ENCODE data around the gene C4BPB.
A peak's percentile ranks its signal among the peaks of the same experiment; 100 is the strongest.
"Not testable (repeated sequence)": the region's sequence is repeated elsewhere in the genome, so short reads cannot be mapped to it uniquely, and the experiment has no call there.

C4BPB gene, protein sequence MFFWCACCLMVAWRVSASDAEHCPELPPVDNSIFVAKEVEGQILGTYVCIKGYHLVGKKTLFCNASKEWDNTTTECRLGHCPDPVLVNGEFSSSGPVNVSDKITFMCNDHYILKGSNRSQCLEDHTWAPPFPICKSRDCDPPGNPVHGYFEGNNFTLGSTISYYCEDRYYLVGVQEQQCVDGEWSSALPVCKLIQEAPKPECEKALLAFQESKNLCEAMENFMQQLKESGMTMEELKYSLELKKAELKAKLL

DNA sequence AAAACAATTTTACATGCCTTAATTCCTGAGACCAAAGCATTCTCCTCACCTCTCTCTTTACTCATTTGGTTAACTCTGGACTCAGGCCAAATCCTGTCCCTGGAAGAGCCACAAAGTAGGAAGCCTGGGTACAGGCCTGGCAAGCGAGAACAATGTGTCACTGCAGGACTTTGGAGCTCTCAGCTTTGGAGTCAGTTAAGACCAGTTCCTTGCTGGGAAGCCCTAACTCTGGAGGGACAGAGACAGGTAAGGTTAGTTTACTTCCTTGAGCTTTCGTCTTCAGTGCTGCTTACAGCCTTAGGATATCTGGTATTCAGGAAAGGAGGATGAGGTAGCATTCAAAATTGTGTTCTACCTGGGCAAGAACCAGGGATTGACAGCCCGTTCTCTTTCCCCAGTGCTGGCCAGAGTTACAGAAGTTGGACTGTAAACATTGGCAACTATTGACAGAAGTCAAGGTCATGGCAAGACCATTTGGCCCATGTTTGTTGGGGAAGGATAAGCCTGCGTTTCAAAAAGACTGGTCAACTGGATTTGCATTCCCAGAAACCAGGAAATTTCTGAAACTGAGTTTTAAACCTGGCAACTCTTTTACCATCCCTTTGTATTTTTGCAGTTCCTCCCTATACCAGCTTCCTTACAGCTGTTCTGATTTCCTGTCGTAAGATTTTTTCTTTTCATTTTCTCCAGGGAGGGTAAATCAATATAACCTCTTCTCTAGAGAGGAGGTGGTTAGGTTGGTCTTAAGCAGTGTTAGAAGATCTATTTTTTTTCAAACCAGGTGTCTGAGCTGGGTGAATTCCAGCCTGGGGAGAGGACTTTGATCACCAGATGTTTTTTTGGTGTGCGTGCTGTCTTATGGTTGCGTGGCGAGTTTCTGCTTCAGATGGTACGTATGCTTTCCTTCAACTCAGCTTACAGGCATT is at the start of gene C4BPB:
C4BPB (plus strand) TSS at position 160 of the 926 bp plus-strand sequence; CDS start at position 832, 672 bp downstream.
- no peak for DNase-seq (ENCODE audit: low spot score)

DNA sequence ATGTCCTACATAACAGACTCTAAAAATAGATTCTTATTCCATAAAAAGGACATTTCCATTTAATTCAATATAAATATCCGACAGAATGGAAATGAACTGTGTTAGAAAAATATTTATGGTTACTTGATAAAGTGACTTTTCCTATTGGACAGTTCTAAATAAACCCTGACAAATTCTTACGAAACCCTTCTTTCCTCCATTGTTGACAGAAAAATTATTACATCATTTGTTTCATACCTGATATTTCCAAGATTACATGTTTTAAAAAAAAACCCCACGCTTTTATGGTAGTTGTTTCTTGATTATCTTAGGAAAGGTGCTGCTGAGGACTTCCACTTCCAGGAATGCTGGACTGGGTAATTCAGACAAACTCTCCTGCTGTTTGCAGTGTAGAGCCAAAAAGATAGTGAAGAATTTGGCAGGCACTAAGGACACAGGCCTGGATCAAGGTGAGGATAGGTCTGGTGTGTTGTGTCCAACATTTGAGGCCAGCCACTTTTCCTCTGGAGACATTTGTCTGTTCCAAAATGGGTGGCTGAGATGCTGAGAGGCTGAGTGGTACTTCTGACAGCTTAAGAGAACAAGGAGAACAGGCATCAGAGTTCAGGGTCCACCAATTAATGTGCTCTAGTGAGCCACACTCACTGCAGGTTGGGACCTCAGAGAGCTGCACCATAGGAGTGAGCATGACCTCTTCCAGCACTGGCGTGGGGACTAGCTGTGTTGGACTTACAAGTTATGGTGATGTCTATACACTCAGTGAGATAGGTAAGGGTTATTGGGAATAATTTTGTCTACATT is 49.1 kb upstream of the C4BPB start:
- DNase-seq (ENCODE audit: low spot score) = no peak

DNA sequence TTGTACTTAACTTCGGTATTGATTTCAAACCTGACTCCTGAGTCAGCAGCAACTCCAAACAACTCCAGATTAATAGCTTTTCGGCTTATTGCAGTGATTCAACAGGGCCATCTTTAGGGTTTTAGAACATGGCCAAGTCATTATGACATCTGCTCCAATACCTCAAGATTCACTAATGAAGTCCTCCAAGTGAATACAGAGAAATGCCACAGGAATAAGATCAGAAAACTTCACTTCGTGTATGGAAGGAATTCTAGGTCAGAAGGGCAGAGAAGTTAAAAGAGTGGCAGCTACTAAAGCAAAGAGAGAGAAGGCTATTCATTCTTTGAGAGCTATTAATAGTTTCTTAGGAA is 48.5 kb upstream of the C4BPB start:
- DNase-seq (ENCODE audit: low spot score) = no peak

DNA sequence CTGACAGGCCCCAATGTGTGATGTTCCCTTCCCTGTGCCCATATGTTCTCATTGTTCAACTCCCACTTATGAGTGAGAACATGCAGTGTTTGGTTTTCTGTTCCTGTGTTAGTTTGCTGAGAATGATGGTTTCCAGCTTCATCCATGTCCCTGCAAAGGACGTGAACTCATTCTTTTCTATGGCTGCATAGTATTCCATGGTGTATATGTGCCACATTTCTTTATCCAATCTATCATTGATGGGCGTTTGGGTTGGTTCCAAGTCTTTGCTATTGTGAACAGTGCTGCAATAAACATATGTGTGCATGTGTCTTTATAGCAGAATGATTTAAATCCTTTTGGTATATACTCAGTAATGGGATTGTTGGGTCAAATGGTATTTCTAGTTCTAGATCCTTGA is 47.3 kb upstream of the C4BPB start:
- not testable (repeated sequence) for DNase-seq (ENCODE audit: low spot score)

DNA sequence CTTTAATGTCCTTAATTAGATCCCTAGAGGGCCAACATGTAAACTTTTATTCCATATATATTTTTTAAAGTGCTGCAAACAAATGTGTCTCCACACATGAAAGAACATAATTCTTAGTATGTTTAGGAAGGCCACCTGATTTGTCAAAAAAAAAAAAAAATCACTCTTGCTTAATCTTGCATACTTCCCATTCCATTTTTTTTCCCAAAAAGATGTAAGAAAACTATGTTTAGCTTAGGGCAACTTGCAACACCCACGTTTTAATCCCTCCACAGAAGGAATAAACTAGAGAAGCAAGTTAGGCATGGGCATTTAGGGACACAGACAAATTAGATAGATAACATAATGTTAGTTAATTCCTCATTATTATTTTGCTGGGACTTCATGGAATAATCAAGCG is 43.2 kb upstream of the C4BPB start:
- DNase-seq (ENCODE audit: low spot score) = no peak

DNA sequence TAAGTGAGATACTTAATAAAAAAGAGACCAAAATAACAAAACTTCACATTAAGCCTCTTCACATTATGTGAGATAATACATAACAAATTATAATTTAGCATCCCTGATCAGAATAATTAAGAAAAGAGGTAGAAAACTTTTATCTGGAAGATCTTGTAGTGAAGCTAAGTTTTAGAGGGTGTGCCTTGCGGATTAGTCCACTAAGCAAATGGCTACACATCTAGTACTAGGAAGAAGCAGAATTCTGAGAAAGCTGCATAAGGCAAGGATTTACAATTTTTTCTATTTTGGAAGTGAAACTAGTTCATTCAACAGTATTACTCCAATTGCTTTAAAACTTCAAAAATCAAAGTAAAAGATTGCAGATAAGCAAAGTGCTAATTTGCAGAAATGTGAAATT is 41.2 kb upstream of the C4BPB start:
- no peak for DNase-seq (ENCODE audit: low spot score)

DNA sequence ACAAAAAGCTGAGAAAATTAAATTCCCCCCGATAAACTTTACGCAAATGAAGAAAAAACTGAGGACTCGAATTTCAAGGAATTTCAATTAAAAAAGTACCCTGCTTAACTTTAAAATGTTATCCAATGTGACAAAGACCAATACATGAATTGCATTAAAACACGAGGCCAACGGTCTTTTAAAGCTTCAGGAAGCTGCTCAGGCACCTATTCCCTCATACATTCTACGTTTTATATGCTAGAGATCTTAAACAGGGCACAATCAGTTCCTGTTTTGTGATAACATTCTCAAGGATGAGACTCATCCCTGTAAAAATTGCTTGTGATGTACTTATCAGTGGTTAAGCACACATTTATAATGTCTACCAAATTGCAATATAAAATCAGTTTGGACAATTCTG is 40.6 kb upstream of the C4BPB start:
- no peak for DNase-seq (ENCODE audit: low spot score)

DNA sequence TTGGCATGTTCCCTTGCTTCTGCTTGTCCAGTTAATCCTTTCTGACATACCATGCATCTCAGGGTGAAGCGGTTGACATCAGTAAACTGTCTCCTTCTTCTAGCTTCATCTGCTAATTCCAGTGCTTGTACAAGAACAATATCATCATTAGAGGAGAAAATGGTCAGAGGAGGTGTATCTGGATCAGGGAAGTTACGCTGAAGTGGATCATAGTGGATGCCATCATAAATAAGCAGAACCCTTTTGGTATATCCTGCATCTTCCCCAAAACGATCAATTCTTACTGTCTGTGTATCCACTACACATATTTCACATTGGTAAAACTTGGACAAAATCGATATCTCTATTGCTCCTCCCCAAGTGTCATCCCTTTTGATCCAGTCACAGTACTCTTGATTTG is 39.6 kb upstream of the C4BPB start:
- DNase-seq (ENCODE audit: low spot score) = no peak

DNA sequence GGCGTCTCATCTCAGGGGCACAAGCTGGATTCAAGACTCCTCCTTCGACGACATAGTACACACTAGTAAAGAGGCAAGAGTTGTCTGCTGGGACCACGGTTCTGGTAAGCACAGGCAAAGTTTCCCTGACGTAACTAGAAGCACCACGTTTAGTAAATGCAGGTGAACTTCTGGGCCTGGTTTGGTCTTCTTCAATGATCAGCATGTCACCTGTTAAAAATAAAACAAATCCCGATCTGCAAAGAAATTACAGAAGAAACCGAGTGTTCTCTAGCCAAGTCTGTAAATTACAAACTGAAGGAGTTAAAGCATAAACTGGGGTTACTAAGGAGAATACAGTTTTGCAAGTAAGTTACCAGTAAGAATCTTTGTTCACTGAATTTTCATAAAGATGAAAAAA is 39.1 kb upstream of the C4BPB start:
- DNase-seq (ENCODE audit: low spot score) = no peak

DNA sequence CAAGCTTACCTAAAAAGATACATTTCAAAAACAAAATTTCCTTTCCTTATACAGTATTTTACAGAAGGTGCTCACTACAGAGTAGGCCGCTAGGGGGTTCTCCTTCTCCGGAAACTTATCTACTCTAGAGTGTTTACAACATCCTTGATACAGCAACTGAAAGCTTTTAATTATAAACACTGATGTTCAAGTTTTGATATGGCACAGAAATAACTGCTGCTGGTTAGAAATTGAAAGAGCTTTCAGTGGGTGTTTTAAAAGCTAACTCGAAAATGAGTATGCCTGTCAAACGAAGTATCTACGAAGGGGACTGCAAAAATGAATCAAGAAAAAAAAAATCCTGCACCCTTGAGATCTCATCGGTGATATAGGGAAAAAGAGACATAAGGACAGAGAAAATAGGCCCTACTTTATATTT is 38.7 kb upstream of the C4BPB start:
- DNase-seq (ENCODE audit: low spot score) = peak; percentile 61

DNA sequence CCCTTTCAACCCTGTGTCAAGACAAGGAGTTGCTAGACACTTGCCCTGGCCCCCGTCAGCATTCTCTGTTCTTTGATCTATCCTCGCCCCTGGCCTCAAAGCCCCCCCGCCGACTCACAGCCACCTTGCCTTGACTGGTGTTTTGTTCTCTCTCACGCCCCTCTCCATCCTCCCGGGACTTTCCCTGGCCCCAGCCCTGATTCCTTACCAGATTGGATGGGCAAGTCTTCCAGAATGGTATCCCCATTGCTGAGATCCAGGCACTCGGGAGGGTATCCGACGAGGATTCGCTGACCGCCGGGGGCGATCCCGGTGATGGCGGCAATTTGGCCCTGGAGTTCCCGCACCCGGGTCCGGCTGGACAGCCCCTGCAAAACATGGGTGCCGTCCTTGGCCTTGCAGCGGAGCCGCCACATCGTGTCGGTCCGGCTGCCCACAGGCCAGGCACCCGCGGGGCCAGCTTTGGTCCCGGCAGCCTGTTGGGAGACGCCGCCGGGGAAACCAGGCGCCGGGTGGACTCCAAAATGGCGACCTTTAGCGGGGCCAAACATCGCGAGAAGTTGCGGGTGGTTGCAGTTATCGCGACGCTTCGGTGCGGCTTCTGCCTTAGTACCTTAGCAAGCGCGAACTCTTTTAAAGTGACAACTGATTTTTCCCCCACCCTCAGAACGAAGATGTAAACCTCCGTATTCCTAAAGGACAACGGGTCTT is 38.0 kb upstream of the C4BPB start:
- peak; percentile 90 for DNase-seq (ENCODE audit: low spot score)

DNA sequence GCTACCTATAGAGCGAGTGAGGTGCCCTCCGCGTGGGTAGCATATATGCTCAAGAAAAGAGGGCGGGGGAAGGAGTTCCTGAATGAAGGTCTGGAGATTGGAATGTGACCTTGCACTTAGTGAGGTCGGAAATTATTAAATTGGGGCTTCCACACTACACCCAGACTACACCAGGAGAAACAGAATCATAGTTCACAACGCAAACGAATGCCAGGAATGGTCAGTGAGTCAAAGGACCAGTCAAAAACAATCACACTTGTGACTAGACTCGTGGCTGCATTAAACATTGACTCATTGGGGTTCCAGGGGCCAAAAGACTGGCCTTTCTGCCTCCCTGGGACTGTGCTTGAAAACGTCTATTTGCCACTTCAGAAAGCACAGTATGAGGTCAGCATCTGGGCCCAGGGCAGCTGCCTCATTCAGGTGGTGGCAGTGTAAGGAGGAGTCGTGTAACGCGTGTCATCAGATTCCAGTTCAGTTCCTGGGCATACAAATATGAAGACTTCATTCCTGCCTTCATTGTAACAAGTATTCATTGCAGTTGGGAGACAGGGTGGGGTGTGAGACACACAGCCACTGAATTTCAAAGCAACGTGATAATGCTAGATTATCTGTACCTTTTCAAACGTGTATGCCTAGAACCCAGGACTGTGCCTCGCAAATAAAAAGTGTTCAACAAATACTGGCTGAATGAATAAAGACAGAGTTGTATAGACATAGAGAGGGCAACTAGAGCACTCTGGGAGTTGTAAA is 37.3 kb upstream of the C4BPB start, which contains the start of gene YOD1:
YOD1 (minus strand) TSS at position 18 of the 753 bp plus-strand sequence. CDS start 178 bp downstream, outside the sequence.
- no peak for DNase-seq (ENCODE audit: low spot score)

DNA sequence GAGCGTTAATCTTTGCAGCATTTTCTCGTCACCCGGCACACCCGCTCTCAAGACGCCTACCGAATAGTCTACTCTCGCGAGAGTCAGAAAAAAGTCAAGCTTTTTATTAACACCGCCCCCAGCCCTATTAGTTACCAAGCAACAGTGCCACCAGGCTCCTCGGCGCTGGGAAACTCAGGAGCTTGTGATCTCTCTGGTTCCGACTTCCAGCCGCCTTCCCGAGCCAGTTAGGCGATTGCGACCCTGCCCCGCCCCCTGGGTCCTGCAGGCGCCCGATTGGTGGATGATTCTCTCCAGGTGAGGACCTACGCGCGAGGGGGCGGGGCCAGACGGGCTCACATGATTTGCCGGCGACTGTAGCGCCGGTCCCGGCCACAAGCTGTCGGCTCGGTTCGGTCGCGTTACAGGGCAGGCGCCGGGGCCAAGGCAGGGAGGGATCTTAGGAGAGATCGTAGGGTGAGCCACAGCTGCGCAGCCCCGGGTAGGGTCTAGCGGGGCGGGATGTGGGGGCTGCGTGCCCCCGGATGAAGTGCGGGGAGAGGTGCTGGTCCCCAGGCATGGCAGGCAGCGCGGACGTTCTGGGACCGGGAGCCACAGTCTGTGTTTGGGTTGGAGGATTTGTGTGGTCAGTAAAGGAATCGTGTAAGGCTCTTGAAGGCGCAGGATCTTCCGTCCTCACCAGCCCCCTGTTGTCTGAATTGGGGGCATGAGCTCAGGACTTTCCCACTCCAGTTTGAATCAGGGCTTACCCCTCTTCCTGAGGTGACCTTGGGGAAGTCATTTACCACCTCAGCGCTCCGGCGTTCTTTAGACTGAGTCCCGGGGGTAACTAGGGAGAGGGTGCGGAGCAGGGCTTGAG is 35.5 kb upstream of the C4BPB start, which contains the start of gene PFKFB2:
PFKFB2 (plus strand) TSS at position 365 of the 859 bp plus-strand sequence. CDS start 1,443 bp downstream, outside the sequence.
- peak; percentile 96 for DNase-seq (ENCODE audit: low spot score)

DNA sequence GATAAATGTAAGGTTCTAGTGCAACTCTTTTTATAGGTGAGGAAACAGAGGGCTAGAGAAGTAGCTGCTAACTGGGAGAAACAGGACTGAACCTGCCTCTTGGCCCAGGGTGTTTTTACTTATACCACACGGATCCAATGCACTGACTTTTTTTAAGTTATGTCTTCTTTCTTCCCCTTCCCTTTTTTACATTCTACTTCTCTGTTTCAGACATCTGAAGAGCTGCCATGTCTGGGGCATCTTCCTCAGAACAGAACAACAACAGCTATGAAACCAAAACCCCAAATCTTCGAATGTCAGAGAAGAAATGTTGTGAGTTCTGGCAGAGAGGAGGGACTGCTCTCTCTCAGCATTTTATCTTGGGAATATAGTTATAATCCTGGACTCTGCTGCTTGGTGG is 34.2 kb upstream of the C4BPB start:
- no peak for DNase-seq (ENCODE audit: low spot score)

DNA sequence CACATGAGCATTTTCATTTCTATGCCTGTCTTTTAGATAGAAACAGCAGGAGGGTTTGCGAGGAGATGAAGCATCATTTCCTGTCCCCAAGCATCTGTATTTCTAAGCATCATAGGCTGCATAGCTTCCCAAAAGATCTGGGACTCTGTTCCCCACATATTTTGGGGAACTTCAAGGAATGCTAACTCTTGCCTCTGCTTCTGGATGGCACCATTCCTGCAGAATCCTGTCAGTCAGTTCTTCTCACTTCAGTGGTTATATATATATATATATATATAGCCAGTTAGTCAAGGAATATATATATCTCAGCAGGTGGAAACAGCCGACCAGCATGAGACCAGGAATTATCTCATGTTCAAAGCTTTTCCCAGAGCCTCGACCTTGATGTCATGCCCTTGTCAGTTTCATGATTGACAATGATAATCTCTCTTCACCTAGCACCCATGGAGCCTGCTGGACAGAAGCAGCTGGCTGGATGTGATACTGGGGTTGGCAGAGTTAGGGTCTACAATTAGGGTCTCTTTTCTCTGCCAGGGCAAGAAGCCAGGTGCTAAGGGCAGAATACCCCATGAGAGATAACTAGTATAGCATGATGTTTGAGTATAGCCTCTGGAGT is 33.2 kb upstream of the C4BPB start:
- DNase-seq (ENCODE audit: low spot score) = no peak

DNA sequence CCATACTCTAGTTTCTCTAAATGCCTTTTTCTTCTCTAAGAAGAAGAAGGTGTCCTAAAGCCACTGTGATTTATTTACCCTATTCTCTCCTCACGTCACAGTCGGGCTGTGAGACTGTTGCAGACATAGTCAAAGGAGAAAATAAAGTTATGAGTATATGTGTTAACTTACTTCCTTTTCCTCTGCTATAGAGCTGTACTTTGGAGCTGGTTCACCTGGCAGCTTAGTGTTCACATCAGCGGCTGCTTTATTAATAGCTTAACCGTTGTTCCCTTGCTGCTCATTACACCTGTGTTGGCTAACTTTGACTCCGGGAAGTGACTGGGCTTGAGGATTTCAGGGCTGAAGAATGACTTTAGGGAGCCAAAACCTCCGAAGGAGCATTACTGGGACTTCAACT is 32.0 kb upstream of the C4BPB start:
- DNase-seq (ENCODE audit: low spot score) = no peak

DNA sequence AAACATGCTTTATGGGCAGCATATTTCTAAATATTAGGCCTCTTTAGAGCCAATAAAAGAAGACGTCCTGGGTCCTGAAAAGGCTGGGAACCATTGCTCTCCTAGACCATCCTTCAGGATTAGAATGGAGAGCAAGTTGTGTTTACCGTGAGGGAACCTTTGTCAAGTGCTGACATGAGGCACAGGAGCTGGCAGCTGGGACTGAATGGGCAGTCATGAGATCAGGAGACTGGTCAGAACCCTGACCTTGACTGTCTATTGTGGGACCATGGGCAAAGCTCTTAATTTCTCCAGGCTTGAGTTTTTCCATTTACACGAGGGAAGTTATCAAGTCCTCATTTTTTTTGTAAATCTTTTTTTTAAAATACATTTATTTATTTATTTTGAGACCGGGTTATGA is 30.4 kb upstream of the C4BPB start:
- DNase-seq (ENCODE audit: low spot score) = no peak

DNA sequence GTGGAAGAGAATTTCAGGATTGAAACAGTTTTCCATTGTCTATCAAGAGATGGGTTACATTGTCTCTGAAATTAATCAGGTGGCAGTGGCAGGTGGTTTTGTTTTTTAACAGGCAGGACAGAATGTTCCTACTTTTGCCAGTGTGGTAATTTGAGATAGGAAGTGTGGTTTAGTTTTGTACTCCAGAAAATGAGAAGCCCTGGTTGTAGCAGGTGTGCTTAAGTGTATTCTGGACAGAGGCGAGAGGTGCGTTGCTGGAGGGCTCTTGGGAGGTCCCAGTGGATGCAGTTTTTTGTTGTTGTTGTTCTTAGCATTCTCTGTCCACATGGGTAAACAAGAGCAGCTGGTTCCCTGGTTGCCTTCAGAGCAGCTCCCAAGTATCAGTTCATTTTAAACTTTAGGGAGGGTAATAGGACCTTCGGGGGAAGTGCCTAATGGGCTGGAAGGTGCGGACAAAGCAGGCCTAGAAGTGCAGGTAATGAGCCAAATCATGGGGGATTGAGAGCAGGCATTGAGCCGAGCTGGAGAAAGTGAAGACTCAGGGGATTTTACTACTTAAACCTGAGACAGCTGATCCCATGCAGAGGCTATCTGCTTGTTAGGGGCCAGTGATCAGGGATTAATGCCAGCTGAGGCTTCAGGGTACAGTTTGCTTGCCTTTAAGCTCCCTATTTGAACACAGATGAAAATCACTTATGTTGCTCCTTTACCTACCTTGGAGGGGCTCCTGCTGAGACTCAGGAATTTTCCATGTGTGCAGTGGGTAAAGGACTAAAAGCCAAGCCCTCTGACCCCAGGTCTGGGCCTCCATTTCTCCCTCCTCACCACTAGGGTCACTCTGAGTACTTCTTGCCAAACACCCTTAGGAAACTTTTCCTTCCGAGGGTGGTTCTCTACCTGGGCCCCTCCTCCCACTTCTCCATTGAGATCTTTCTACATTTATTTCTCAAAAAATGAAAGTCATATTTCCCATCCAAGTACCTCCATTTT is 29.5 kb upstream of the C4BPB start:
- no peak for DNase-seq (ENCODE audit: low spot score)
